GM21526 (cell line): ENCODE data around the gene CEP89.
"Not testable (repeated sequence)": the region's sequence is repeated elsewhere in the genome, so short reads cannot be mapped to it uniquely, and the experiment has no call there.

Source experiments
- ATAC-seq: cut with Tn5 transposase; IDR thresholded peaks from one replicate; pipeline ENCODE4 v1.9.1; 2021; ENCODE audit warnings: moderate library complexity; ENCODE audit not compliant: unreplicated experiment, low FRiP score

The CEP89 gene

DNA sequence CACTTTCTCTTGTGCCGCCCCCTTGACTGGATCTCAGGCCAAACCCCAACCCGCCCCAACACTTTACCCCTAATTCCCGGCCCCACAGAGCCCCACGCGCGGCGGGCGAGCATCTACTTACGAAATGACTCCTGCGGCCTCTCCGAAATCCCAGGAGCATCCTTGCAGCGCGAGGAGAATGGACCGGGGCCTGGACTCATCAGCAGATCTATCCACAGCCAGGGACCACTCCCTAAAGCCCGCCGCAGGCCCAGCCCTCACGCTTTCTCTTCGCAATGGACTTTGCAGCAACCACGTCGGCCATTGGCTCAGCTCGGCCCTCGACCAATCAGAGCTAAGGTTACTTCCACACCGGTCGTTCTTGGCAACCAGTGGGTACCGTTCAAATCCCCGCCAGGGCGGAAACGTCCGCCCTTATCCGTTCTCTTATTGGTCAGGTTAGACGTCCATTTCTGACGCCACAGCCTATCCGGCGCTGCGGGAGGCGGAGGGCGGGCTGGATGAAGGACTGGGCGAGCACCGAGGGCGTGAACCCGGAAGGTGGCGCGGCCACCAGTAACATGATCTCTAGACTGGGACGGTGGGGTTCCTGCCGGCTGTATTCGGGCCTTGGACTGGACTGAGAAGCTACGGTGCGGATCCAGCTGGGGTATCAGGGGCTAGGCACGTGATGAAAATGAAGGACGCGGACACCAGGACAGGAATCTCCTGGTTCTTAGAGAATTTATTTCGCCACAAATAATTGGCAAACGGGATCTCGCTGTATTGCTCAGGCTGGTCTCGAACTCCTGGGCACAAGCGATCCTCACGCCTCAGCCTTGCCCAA, at the start of gene CEP89, which contains the start of gene FAAP24:
CEP89 (minus strand) TSS at position 244 of the 826 bp plus-strand sequence; CDS start at position 160, 84 bp downstream.
FAAP24 (plus strand) TSS at position 528 of the 826 bp plus-strand sequence. CDS start 955 bp downstream, outside the sequence.
- peak; percentile 97 for ATAC-seq

DNA sequence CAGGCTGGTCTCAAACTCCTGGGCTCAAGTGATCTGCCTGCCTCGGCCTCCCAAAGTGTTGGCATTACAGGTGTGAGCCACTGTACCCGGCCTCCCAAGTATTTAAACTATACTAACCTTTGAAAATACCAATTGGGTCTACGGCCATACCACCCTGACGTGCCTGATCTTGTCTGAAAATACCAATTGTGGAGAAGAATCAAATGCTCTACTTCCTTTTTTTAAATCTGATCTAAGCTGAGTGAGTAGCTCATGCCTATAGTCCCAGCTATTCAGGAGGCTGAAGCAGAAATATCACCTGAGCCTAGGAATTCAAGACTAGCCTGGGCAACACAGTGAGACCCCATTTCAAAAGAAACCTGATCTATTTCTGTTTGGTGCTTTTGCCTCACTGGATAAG, 39.1 kb upstream of the CEP89 start:
- ATAC-seq, result not testable (repeated sequence)

DNA sequence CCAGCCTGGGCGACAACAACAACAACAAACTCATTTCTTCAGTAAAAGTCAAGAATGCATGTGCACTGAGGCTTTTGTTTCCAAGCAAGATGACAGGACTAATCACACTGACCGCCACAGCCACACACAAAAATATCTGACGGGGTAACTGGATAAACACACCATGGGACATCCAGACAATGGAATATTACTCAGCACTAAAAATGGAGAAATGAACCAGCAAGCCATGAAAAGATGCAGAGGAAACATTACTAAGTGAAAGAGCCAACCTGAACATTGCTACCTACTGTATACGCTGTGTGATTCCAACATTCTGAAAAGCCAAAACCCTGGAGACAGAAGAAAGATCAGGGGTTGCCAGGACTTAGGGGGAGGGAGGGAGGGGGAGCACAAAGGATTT, 37.0 kb upstream of the CEP89 start:
- no peak for ATAC-seq

DNA sequence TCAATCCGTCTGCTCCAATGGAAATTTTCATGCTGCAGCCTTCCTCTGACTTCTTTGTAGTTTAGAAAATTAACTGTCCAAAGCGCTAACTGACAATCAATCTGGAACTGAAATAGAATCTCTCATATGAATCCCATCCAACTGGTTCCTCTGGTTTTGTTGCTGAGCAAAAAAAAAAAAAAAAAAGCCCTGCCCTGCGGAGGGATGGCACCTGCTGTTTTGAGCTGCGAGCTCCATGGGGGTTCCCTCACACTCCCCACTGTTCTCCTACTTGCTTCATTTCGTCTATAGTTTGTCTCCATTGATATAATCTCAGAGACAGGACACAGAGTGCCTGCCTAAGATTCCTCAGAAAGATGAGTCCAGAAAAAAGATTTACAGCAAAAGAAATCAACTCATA, 33.7 kb upstream of the CEP89 start:
- ATAC-seq, result no peak

DNA sequence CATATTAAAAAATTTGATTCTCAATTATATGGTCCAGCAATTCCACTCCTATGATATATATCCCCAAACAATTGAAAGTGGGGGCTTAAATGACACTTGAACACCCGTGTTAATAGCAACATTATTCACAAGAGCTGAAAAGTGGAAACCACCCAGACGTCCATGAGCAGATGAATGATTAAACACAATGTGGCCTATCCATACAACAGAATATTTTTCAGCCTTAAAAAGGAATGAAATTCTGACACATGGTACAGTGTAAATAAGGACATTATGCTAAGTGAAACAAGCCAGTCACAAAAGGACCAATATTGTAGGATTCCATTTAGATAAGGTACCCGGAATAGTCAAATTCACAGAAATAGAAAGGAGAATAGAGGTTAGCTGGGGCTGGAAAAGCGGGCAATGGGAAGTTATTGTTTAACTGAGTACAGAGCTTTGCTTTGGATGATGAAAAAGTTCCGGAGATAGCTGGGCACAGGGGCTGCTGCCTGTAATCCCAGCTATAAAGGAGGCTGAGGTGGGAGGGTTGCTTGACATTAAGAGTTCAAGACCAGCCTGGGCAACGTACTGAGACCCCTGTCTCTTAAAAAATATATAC, 31.8 kb upstream of the CEP89 start:
- not testable (repeated sequence) for ATAC-seq

DNA sequence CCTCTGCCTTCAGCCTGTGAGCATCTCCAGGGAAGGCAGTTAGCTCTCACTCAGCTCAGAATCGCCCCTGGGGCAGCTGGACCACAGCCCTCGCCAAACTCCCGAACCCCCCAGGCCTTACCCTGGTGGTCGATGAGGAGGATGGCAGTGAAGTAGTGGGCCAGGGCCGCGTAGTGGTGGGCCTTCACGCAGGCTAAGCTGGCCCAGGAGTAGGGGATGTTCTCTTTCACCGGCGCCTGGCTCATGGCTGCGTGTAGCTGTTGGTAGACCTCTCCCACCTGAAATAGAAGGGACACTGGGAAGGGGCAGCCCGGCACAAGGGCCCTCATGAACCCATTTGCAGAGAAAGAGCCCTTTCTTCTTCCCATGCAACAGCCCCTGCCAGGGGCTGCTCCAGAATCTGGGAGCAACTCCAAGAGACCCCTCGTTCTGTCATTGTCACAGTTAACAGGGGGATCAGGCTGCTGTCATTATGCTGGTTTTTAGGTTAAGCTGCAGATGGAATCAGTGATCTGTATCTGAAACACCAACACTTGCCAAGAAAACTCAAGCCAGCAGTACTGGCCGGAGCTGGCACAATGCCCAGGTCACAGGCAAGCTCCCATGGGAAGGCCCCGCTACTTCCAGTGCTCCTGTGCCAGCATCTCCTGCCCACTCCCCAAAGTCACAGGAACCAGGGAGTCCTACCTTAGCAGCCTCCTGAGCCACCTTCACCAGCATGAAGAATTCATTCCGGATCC, 30.5 kb upstream of the CEP89 start:
- not testable (repeated sequence) for ATAC-seq

DNA sequence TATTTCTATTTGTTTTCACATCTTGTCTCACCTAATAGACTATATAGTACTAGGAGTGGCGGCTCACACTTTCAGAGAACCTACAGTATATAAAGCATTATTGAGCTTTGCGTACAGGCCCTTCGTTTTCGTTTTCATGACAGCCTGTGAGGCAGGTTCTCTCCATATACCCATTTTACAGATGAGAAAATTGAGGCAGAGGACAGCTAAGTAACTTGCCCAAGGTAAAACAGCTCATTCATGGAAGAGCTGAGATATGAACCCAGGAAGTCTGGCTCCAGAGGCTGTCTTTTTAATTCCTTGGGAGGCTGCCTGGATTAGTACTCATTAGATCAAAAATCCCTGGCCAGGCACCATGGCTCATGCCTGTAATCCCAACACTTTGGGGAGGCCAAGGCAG, 29.2 kb upstream of the CEP89 start:
- ATAC-seq, result no peak

DNA sequence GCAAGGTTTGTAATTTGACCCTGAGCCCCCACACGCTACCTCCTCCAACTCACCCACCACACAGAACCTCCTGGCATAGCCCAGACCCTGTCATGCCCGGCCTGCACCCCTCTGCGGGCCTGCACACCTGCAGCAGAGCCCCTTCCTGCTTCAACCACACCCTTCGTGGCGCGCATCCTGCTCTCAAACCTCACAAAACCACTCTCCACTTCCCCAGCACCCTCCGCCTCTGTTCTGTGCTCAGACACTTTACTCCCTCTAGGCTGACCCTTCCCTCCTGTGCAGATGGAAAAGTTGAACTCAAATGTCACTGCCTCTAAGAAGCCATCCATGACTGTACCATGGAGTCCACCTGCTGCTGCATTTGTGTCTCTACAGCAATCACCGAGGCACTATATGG, 28.8 kb upstream of the CEP89 start:
- no peak for ATAC-seq

DNA sequence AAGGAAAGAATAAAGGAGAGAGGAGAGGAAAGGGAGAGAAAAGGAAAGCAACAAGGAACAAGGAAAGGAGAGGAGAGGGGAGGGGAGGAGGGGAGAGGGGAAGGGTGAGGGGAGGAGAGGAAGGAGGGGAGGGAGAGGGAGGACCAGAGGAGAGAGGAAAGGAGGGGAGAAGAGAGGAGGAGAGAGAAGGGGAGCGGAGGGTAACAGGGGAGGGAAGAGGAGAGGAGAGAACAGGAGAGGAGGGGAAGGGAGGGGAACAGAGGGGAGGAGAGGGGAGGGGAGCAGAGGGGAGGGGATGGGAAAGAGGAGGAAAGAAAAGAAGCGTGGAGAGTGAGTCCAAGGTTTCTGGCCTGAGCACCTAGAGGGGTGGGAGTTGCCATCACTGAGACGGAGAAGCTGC, 27.0 kb upstream of the CEP89 start:
- no peak for ATAC-seq

DNA sequence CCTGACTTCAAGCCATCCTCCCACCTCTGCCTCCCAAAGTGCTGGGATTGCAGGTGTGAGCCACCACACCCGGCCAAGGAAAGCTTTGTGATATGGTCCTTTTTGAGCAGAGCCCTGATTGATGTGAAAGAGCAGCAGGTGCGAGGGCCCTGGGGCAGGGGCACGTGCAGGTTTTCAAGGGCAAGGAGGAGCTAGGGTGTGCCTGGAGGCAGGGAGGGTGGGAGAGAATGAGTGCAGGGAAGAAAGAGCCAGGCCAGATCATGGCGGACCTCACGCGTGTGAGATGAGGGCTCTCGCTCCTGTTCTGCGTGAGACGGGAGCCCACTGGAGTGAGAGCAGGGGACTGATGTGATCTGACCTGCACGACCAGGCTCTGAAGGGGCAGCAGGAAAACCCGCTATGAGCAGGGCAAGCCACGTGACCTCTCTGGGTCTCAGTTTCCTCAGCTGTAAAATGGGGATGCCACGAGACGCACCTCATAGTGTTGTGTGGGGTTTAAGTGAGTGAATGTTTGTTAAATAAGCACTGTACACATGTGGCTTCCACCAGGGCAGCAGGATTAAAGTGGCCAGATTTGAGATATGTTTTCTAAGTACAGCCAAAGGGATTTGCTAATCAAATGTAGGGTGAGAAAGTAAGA, 26.1 kb upstream of the CEP89 start:
- no peak for ATAC-seq

DNA sequence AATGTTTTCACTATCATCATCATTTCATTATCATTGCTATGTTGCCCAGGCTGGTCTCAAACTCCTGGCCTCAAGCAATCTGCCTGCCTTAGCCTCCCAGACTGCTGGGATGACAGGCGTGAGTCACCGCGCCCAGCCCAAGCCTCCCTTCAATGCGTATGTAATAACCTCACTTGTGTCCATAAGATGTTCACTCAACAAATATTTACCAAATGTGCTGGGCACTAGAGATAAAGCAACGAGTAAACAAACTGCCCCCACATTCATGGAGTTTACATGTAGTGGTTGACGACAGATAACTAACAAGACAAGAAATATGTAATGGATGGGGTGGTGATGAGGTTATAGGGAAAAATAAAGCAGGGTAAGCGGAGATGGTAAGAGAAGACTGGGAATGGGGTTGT, 25.3 kb upstream of the CEP89 start:
- ATAC-seq, result not testable (repeated sequence)

DNA sequence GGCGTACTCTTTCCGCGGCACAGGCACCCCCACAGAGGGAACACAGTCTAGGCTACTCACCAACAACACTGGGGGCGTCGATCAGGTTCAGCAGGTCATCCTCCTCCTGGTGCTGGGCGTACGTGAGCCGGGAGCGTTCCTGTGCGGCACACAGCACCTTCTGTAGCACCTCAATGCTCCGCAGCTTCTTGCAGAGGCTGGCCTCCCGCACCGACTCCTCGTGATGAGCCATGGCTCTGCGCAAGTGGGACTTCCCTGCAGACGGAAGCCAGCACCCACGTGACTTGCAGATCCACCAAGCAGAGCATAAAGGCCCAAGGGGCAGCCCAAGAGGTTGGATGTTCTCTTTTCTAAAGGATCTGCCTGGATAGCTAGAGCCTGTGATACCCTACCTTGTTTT, 24.2 kb upstream of the CEP89 start:
- not testable (repeated sequence) for ATAC-seq

DNA sequence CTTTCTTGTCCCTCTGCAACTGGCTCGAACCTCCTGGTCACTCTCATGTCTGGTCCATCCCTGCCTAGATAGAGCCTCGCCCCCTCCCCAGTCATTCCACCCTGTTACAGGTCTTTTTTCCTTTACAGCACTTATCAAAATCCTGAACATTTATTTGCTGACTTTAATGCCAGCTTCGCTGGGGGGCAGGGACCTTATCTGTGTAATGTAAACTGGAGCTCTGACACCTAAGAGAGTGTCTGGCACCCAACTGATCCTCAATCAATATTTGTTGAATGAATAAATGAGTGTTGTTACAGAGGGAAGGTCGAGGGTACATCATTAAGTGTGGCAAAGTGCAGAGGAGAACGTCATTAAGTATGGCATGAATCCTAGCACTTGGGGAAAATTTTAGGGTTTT, 17.0 kb upstream of the CEP89 start:
- ATAC-seq, result no peak

DNA sequence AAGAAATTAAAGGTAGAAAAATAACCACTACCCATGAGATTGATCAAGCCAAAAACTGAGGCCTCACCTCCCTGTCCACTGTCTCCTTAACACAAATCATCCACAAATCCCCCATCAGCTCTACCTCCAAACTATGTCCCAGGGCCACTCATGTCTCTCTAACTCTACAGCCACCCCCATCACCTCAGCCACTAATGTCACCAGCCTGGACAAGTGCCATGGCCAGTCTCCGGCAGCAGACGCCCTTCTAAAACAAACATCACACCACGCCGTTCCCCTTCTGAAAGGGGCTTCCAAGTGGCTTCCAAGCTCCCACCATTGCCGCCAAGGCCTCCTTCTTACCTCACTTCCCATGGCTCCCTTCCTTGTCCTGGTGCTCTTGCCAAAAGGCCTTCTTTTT, 16.5 kb upstream of the CEP89 start:
- ATAC-seq, result not testable (repeated sequence)

DNA sequence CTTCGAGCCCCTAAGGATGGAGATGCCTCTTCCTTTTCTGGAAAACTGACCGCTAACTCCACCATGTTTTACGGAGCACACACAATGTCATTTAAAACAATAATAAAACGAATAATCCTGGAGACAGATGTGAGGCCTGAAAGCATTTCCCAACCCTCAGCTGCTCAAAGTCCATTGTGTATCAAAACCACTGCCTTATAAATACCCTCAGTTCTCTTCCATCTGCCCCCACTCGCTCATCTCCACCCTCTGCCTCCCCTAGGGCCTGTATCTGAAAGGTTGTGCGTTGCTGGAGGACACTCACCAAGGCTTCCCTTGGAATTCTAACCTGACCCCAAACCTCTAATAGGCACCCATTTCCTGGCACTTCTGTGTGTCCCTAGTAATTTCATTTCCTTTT, 10.7 kb upstream of the CEP89 start:
- not testable (repeated sequence) for ATAC-seq

DNA sequence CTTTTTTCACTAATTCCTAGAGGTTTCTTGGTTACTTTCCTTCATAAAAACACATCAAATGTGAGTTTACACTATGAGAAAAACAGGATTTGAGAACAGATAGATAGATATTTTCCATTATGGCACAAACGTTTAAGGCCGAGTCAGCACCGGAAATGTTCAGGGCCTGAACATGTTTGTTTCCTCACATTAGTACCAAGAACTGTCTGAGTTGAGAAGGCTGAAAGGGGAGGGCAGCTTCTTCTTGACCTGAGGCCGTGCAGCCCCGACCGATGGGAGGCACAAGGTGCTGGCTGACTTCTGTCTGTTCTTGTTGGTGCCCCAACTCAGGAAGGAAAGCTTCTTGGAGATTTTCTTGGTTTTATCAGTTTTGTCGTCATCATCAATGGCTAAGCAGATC, 8.0 kb upstream of the CEP89 start:
- ATAC-seq, result not testable (repeated sequence)

DNA sequence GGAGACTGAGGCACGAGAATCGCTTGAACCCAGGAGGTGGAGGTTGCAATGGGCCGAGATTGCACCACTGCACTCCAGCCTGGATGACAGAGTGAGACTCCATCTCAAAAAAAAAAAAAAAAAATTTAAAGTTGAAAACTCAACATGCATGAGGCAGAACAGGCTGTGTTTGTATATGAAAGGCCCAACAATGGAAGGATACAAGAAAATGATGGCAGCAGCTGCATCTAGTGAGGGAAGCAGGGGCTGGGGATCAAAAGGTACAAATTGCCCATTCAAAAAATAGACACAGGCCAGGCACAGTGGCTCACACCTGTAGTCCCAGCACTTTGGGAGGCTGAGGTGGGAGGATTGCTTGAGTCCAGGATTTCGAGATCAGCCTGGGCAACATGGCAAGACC, 6.1 kb upstream of the CEP89 start:
- not testable (repeated sequence) for ATAC-seq

DNA sequence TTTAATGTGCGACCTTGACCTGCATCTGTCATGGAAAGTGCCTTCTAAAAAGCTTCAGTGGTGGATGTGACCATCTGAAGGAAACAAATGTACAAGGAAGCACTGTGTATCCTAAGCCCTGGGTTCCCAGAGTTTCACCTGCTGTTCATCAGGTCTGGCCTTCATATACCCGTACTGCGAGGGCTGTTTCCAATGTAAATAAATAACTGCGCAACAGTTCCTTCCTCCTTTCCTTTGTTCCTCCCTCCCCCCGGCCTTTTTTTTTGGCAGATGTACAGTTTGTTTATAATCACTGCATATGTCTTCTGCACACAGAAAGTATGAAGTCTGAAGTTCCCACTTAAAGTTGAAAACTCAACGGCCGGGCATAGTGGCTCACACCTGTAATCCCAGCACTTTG, 5.5 kb upstream of the CEP89 start:
- no peak for ATAC-seq

DNA sequence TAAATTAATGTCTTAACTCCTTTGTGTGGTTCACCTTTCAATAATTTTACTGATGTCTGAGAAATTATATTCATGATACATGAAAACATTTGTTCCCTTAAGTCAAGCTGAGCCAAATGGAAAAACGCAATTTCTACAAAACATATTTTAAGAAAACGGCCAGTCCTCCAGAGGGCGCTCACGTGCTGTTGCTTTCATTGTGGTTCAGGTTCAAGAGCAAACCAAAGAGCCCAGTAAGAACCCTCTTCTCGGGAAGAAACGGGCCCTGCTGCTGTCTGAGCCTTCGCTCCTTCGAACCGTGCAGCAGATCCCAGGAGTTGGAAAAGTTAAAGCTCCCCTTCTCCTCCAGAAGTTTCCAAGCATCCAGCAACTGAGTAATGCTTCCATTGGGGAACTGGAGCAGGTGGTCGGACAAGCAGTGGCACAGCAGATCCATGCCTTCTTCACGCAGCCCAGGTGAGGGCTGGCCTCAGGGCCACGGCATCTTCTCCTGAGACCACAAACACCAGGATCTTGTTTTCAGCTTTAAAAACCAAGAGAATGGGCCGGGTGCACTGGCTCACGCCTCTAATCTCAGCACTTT, 4.6 kb upstream of the CEP89 start:
- no peak for ATAC-seq

DNA sequence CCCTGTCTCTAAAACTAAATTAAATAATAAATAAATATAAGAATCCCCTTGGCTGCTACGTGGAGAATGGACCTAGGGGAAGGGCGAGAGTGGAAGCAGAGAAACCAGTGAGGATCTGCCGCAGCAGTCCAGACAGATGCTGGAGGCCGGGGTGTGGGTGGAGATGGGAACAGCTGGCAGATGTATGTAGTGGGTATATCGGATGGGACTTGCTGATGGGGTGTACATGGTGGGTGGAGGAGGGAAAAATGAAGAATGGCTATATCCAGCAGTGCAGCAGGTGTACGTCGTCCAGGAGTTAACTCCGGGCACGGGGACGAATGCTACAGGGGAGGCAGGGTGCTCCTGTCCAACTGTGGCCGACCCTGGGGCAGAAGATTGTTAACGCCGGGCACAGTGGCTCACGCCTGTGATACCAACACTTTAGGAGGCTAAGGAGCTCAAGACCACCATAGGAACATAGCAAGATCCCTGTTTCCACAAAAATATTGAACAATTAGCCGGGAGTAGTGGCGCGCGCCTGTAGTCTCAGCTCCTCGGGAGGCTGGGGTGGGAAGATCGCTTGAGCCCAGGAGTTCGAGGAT, 654 bp downstream of the CEP89 start:
- ATAC-seq, result no peak
